Left ventricle myocardium inferior (tissue), 1 donor: ENCODE measurements around the gene TMEM26. TPM values are rescaled to one million over a fixed set of nuclear protein-coding genes. Genes with fewer than 3 reads are reported as not detected.

Experiments
- DNase-seq: peaks from one replicate; pipeline ENCODE4 v3.0.0-alpha.2; 2020
- H3K27ac ChIP-seq: fragments of 200-600 bp; replicated peaks from 2 replicates; pipeline ENCODE4 v1.8.0; 2021
- H3K27me3 ChIP-seq: fragments of 200-600 bp; 2 replicates; pipeline ENCODE4 v1.8.0; 2021; ENCODE audit warnings: low read depth
- H3K36me3 ChIP-seq: fragments of 200-600 bp; 2 replicates; pipeline ENCODE4 v1.8.0; 2021
- H3K4me1 ChIP-seq: fragments of 200-600 bp; 2 replicates; pipeline ENCODE4 v1.8.0; 2021
- H3K4me3 ChIP-seq: fragments of 200-600 bp; 2 replicates; pipeline ENCODE4 v1.8.0; 2021; ENCODE audit warnings: mild to moderate bottlenecking, moderate library complexity
- H3K9me3 ChIP-seq: fragments of 200-600 bp; replicated peaks from 2 replicates; pipeline ENCODE4 v1.8.0; 2021
- intact Hi-C: fragments of 100-400 bp; cut with micrococcal nuclease; formaldehyde crosslinking; loops from one replicate; pipeline ENCODE4 v1.11.0; 2022
- total RNA-seq: library from RNA; stranded (reverse); fragmentation: NEBNext Ultra II Directional; extraction: Animal tissue kit (Norgen Biotek cat#: 25700); gene quantifications from one replicate; pipeline ENCODE4 v1.2.1, GENCODE V29; 2021
- TF ChIP-seq, protein P1 (sequence below): fragments of 200-600 bp; IDR thresholded peaks from 2 replicates; pipeline ENCODE4 v1.8.0; 2021; ENCODE audit warnings: antibody characterized with exemption, mild to moderate bottlenecking, borderline replicate concordance
- donor health status: DM: no; HTN: yes; CAD: no; lungs with severe emphysema.

Gene TMEM26
- total RNA-seq, 1 donor from 2014 or later: 0.30 TPM

DNA sequence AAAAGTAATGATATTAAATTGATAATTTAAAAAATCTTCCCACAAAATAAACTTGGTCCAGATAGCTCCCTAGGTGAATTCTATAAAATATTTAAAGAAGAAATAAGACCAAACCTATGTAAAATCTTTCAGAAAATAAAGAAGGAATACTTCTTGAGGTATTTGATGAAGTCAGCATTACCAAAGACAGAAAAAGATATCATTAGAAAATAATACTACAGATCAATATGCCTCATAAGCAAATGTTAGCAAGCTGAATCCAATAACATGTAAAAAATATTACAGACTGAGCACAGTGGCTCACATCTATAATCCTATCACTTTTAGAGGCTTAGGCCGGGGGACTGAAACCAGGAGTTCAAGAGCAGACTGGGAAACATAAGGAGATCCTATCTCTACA is 30.0 kb downstream of the TMEM26 start:
- no peak for DNase-seq
- Histone ChIP-seq H3K27me3 (no peaks in the 10 kb centered on the region), H3K9me3 (peaks cover 63% of the 10 kb centered on the region), H3K36me3 (peaks cover 14% of the 10 kb centered on the region), H3K4me1 (no peaks in the 10 kb centered on the region), H3K4me3 (no peak overlapping the region), H3K27ac (no peak overlapping the region)
- intact Hi-C loops: no loop called here
- TF ChIP-seq, protein P1, sequence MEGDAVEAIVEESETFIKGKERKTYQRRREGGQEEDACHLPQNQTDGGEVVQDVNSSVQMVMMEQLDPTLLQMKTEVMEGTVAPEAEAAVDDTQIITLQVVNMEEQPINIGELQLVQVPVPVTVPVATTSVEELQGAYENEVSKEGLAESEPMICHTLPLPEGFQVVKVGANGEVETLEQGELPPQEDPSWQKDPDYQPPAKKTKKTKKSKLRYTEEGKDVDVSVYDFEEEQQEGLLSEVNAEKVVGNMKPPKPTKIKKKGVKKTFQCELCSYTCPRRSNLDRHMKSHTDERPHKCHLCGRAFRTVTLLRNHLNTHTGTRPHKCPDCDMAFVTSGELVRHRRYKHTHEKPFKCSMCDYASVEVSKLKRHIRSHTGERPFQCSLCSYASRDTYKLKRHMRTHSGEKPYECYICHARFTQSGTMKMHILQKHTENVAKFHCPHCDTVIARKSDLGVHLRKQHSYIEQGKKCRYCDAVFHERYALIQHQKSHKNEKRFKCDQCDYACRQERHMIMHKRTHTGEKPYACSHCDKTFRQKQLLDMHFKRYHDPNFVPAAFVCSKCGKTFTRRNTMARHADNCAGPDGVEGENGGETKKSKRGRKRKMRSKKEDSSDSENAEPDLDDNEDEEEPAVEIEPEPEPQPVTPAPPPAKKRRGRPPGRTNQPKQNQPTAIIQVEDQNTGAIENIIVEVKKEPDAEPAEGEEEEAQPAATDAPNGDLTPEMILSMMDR: no peak

DNA sequence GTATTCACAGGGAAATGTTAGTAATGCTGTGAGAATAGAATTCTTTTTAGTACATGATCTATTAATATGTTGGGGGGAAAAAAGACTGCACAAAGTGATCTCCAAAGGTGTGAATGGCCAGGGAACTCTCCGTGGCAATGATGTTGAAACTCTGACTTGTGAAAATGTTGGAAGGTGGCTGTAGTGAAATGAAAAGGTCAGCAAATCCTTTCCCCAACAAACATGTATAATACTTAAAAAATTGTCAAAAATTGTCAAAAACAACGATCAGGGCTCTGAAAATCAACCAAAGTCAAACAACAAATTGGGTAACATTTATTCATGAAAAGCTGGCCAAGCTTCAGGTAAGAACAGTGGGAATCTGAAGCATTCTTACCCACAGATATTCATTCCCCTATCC is 35.5 kb downstream of the TMEM26 start:
- TF ChIP-seq, protein P1: no peak
- no peak overlapping the region for H3K4me3 ChIP-seq
- no peak overlapping the region for H3K27ac ChIP-seq
- intact Hi-C loops: no loop called here
- no peaks in the 10 kb centered on the region for H3K4me1 ChIP-seq
- peaks cover 4% of the 10 kb centered on the region for H3K36me3 ChIP-seq
- peaks cover 35% of the 10 kb centered on the region for H3K9me3 ChIP-seq
- no peaks in the 10 kb centered on the region for H3K27me3 ChIP-seq
- no peak for DNase-seq

DNA sequence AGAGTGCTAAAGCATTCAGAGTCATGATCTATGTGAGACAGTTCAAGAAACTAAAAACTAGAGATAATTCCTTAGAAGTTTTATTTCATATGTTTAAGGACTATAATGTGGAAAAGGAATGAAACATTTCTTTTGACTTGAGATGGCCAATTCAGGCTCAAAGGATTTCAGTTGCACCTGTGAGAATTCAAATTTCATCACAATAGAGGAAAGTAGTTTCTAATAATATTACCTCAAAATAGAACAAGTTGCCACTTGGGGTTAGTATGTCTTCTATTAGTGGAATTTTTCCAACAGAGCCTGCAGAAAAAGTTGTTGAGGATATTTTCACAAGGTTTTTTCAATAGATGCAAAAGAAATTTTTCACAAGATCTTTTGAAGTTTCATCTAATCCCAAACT is 37.4 kb downstream of the TMEM26 start:
- TF ChIP-seq, protein P1: no peak
- H3K27ac ChIP-seq: no peak overlapping the region
- H3K27me3 ChIP-seq: no peaks in the 10 kb centered on the region
- DNase-seq: no peak
- H3K9me3 ChIP-seq: peaks cover 17% of the 10 kb centered on the region
- no peak overlapping the region for H3K4me3 ChIP-seq
- H3K4me1 ChIP-seq: no peaks in the 10 kb centered on the region
- H3K36me3 ChIP-seq: peaks cover 4% of the 10 kb centered on the region
- intact Hi-C loops: no loop called here

DNA sequence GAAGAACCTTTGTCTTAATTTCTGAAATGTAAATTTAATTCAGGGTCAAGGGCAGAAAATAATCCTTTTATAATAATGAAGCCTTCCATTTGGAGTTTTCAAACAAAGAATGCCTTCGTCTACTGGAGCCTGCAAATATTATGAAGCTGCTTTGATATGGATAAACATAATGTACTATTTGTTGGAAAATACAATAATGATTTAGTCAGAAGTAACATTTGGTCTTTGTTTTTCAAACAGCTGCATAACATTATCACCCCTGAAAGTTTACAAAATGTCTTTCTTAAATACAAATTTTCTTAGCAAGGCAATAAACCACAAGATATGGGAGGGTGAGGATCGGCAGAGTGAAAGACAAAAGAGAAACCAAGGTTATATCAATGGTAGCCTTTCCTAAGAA is 41.5 kb downstream of the TMEM26 start:
- Histone ChIP-seq H3K27me3 (no peaks in the 10 kb centered on the region), H3K36me3 (no peaks in the 10 kb centered on the region), H3K4me3 (no peak overlapping the region), H3K9me3 (no peaks in the 10 kb centered on the region), H3K27ac (no peak overlapping the region), H3K4me1 (peaks cover 5% of the 10 kb centered on the region)
- DNase-seq: no peak
- intact Hi-C loops: no loop called here
- TF ChIP-seq, protein P1: no peak

DNA sequence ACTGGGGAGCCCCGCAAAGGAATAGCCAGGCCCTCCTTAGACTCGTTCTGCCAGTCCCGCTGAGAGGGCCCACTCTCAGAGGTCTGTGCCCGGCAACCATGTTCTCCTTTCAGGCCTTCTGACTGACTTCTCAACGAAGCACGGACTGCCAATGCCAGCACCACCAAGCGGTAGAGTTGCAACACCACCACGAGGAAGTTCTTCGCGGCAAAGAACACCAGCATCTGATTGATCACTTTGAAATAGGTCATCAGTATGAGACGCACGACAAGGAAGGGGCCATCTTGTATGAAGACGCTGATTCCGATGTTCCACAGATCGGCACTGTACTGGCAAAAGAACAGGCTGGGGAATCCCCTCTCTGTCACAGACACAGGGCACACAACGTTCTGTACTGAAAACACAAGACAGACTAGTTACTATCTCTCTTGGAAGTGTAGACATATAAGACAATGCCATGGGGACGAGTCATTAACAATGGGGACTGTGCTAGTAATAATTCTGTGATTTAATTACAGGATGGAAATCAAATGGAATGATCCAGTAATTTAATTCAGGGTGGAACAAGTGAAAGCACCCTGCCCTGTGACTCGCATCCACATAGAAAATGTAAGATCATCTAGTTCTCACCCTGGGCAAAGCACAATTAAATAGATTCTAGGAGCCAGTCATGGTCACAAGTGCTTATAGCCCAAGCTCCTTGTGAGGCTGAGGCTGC is 42.7 kb downstream of the TMEM26 start:
- DNase-seq: no peak
- Histone ChIP-seq H3K4me1 (peaks cover 5% of the 10 kb centered on the region), H3K27me3 (no peaks in the 10 kb centered on the region), H3K4me3 (no peak overlapping the region), H3K27ac (no peak overlapping the region), H3K36me3 (no peaks in the 10 kb centered on the region), H3K9me3 (no peaks in the 10 kb centered on the region)
- intact Hi-C loops: no loop called here
- TF ChIP-seq, protein P1: no peak
